Endothelial cell of umbilical vein (primary cell): ENCODE data around the gene ZP1.

Experiments
- EZH2 ChIP-seq: IDR thresholded peaks from 2 replicates; pipeline ENCODE4 v1.6.1; 2012; ENCODE audit warnings: borderline replicate concordance, low read depth, mild to moderate bottlenecking, moderate library complexity, low read length, inconsistent platforms; ENCODE audit not compliant: severe bottlenecking
- FOS ChIP-seq: IDR thresholded peaks from 2 replicates; pipeline ENCODE4 v1.6.1; 2011; ENCODE audit warnings: mild to moderate bottlenecking, low read length, moderate library complexity, borderline replicate concordance; ENCODE audit not compliant: insufficient read depth
- JUN ChIP-seq: IDR thresholded peaks from 2 replicates; pipeline ENCODE4 v1.6.1; 2011; ENCODE audit warnings: borderline replicate concordance, low read depth; ENCODE audit not compliant: insufficient read length, insufficient read depth
- MYC ChIP-seq: IDR thresholded peaks from one replicate; pipeline ENCODE4 v1.6.1; 2011; ENCODE audit warnings: mild to moderate bottlenecking, low read depth, low read length
- POLR2A ChIP-seq: IDR thresholded peaks from 2 replicates; pipeline ENCODE4 v1.6.1; 2012; ENCODE audit warnings: low read depth, mild to moderate bottlenecking, control low read depth, low read length
- POLR2AphosphoS5 ChIP-seq: IDR thresholded peaks from 2 replicates; pipeline ENCODE4 v1.6.1; 2012; ENCODE audit warnings: low read depth, mild to moderate bottlenecking, control low read depth, low read length, moderate library complexity; ENCODE audit not compliant: insufficient read depth
- TF ChIP-seq, protein P1 (sequence below), 2 donors: IDR thresholded peaks; 1 replicate in 1 of 2; 2 replicates in 1 of 2; pipeline ENCODE4 v1.5.1; 2011; ENCODE audit warnings: low read length in 2 of 2, mild to moderate bottlenecking in 2 of 2, moderate library complexity in 2 of 2, control low read depth in 1 of 2, inconsistent platforms in 1 of 2, low read depth in 1 of 2; ENCODE audit not compliant: insufficient read depth in 1 of 2; ENCODE audit errors: extremely low read depth in 1 of 2
- TF ChIP-seq, protein P2 (sequence below): IDR thresholded peaks from 2 replicates; pipeline ENCODE4 v1.6.1; 2011; ENCODE audit not compliant: insufficient read depth, insufficient read length

DNA sequence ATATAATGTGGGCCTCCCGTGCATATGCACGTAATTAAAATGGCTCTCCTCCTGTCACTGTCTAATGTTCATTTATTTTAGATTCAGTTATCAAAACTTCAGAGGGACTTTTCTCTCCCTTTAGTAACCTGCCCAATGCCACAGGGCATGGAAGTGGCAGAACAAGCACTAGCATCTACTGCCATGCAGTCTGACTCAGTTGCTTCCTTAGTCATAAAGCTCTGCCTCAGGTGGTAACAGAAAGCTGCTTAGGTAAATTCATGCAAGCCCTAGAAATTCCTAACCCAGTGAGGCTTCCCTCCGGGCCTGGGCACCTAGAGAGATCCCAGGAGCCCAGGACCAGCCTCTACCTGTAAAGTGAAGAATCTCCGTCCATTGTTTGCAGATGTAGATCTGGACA lies 30.2 kb downstream of the ZP1 start:
- TF ChIP-seq, protein P1, sequence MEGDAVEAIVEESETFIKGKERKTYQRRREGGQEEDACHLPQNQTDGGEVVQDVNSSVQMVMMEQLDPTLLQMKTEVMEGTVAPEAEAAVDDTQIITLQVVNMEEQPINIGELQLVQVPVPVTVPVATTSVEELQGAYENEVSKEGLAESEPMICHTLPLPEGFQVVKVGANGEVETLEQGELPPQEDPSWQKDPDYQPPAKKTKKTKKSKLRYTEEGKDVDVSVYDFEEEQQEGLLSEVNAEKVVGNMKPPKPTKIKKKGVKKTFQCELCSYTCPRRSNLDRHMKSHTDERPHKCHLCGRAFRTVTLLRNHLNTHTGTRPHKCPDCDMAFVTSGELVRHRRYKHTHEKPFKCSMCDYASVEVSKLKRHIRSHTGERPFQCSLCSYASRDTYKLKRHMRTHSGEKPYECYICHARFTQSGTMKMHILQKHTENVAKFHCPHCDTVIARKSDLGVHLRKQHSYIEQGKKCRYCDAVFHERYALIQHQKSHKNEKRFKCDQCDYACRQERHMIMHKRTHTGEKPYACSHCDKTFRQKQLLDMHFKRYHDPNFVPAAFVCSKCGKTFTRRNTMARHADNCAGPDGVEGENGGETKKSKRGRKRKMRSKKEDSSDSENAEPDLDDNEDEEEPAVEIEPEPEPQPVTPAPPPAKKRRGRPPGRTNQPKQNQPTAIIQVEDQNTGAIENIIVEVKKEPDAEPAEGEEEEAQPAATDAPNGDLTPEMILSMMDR (IDR thresholded peaks at IDR 0.05; ENCODE audit: extremely low read depth in 1 of 2, insufficient read depth in 1 of 2, low read depth in 1 of 2, low read length in 2 of 2), result no peak
- TF ChIP-seq POLR2AphosphoS5 (no peak), POLR2A (no peak), EZH2 (no peak), JUN (no peak), MYC (no peak), FOS (no peak)
- TF ChIP-seq, protein P2, sequence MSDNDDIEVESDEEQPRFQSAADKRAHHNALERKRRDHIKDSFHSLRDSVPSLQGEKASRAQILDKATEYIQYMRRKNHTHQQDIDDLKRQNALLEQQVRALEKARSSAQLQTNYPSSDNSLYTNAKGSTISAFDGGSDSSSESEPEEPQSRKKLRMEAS, result no peak
